Endothelial cell of umbilical vein (primary cell): ENCODE data around the gene KCNH4. TPM values are rescaled to one million over a fixed set of nuclear protein-coding genes. Genes with fewer than 3 reads are reported as not detected.

ENCODE experiments used
- BruUV-seq: library from RNA; stranded (reverse); fragments of 400-500 nt; replicated peaks from 2 replicates; lab custom pipeline; 2021; lab: Mats Ljungman, UMichigan
- CTCF ChIA-PET: fragments of 300-600, 350-600 bp; sonication (Branson Sonifier 250); formaldehyde crosslinking; loops from one replicate; lab custom pipeline; 2021; ENCODE audit warnings: antibody characterized with exemption, inconsistent platforms; lab: Charles Lee
- POLR2A ChIA-PET: fragments of 300-600, 350-600 bp; sonication (Branson Sonifier 250); formaldehyde crosslinking; loops from one replicate; lab custom pipeline; 2021; ENCODE audit warnings: antibody characterized with exemption, inconsistent platforms; lab: Charles Lee
- DNase-seq: peaks from one replicate; pipeline ENCODE4 v3.0.0-alpha.2; 2011; ENCODE audit warnings: low read depth, low spot score
- FAIRE-seq: peaks from 2 replicates; lab custom pipeline; 2011; peaks lifted over from hg19 to GRCh38; lab: Jason Lieb, UNC
- H2AFZ ChIP-seq: 2 replicates; pipeline ENCODE4 v1.6.0; 2012; ENCODE audit warnings: low read depth, low read length, control low read depth, inconsistent platforms
- H3K27ac ChIP-seq: 2 replicates; pipeline ENCODE4 v1.5.1; 2011; ENCODE audit warnings: low read depth, mild to moderate bottlenecking, control low read depth, low read length, moderate library complexity; ENCODE audit not compliant: insufficient read depth
- H3K27me3 ChIP-seq, 2 experiments: 2 replicates each; pipeline versions ENCODE4 v1.6.0 to v1.6.1; 2011; ENCODE audit warnings: low read length in 2 of 2, mixed read lengths in 1 of 2; ENCODE audit not compliant: control insufficient read depth in 2 of 2, insufficient read depth in 2 of 2
- H3K36me3 ChIP-seq, 2 experiments: 2 replicates in 1 of 2; 3 replicates in 1 of 2; pipeline ENCODE4 v1.5.1; 2011; ENCODE audit warnings: low read length in 2 of 2, mild to moderate bottlenecking in 1 of 2, moderate library complexity in 1 of 2; ENCODE audit not compliant: control insufficient read depth in 2 of 2, insufficient read depth in 2 of 2; ENCODE audit errors: extremely low read depth in 1 of 2
- H3K4me1 ChIP-seq: 3 replicates; pipeline ENCODE4 v1.5.1; 2011; ENCODE audit warnings: mild to moderate bottlenecking, low read length; ENCODE audit not compliant: control insufficient read depth, insufficient read depth; ENCODE audit errors: extremely low read depth
- H3K4me2 ChIP-seq: 2 replicates; pipeline ENCODE4 v1.6.1; 2011; ENCODE audit warnings: low read length, control low read depth, mixed read lengths; ENCODE audit not compliant: insufficient read depth
- H3K4me3 ChIP-seq, 3 experiments: fragments of 200-600 bp in 1 of 3; sonication (generic), shearing (Covaris generic) in 1 of 3; replicated peaks in 1 of 3; 2 replicates each; pipeline ENCODE4 v1.5.1; 2011 to 2016; ENCODE audit warnings: control low read depth in 3 of 3, low read length in 3 of 3, mild to moderate bottlenecking in 2 of 3, inconsistent platforms in 1 of 3, low read depth in 1 of 3, moderate library complexity in 1 of 3; ENCODE audit not compliant: insufficient read depth in 1 of 3
- H3K79me2 ChIP-seq: 2 replicates; pipeline ENCODE4 v1.6.0; 2012; ENCODE audit warnings: low read length, inconsistent platforms; ENCODE audit not compliant: control insufficient read depth, insufficient read depth
- H3K9ac ChIP-seq: replicated peaks from 2 replicates; pipeline ENCODE3; 2011; ENCODE audit warnings: low read length, control low read depth; ENCODE audit not compliant: insufficient read depth; ENCODE audit errors: extremely low read depth
- H3K9me1 ChIP-seq: replicated peaks from 3 replicates; pipeline ENCODE4 v1.6.0; 2011; ENCODE audit warnings: mild to moderate bottlenecking, low read length; ENCODE audit not compliant: control insufficient read depth, insufficient read depth; ENCODE audit errors: extremely low read depth
- H3K9me3 ChIP-seq: replicated peaks from 2 replicates; pipeline ENCODE4 v1.5.1; 2012; ENCODE audit warnings: low read length, inconsistent platforms; ENCODE audit not compliant: control insufficient read depth, insufficient read depth
- H4K20me1 ChIP-seq: replicated peaks from 2 replicates; pipeline ENCODE3; 2011; ENCODE audit warnings: mild to moderate bottlenecking, low read length; ENCODE audit not compliant: control insufficient read depth, insufficient read depth; ENCODE audit errors: extremely low read depth
- EZH2 ChIP-seq: IDR thresholded peaks from 2 replicates; pipeline ENCODE4 v1.6.1; 2012; ENCODE audit warnings: borderline replicate concordance, low read depth, mild to moderate bottlenecking, moderate library complexity, low read length, inconsistent platforms; ENCODE audit not compliant: severe bottlenecking
- FOS ChIP-seq: IDR thresholded peaks from 2 replicates; pipeline ENCODE4 v1.6.1; 2011; ENCODE audit warnings: mild to moderate bottlenecking, low read length, moderate library complexity, borderline replicate concordance; ENCODE audit not compliant: insufficient read depth
- GATA2 ChIP-seq: IDR thresholded peaks from 2 replicates; pipeline ENCODE4 v1.7.0; 2011; ENCODE audit warnings: low read depth, mild to moderate bottlenecking, moderate library complexity, mixed read lengths, low read length; ENCODE audit not compliant: insufficient read length, insufficient read depth
- JUN ChIP-seq: IDR thresholded peaks from 2 replicates; pipeline ENCODE4 v1.6.1; 2011; ENCODE audit warnings: borderline replicate concordance, low read depth; ENCODE audit not compliant: insufficient read length, insufficient read depth
- MYC ChIP-seq: IDR thresholded peaks from one replicate; pipeline ENCODE4 v1.6.1; 2011; ENCODE audit warnings: mild to moderate bottlenecking, low read depth, low read length
- POLR2A ChIP-seq: IDR thresholded peaks from 2 replicates; pipeline ENCODE4 v1.6.1; 2012; ENCODE audit warnings: low read depth, mild to moderate bottlenecking, control low read depth, low read length
- POLR2AphosphoS5 ChIP-seq: IDR thresholded peaks from 2 replicates; pipeline ENCODE4 v1.6.1; 2012; ENCODE audit warnings: low read depth, mild to moderate bottlenecking, control low read depth, low read length, moderate library complexity; ENCODE audit not compliant: insufficient read depth
- dilution Hi-C: fragments of 300-500 bp; cut with MboI; formaldehyde crosslinking; loops from one replicate; pipeline ENCODE4 v1.15.0; 2019; ENCODE audit warnings: low sequenced_read_pairs; ENCODE audit not compliant: extremely low pct_ligation_motif_present
- intact Hi-C: fragments of 100-400 bp; cut with micrococcal nuclease; formaldehyde crosslinking; loops from one replicate; pipeline ENCODE4 v1.10.0; 2022
- polyA plus RNA-seq, 4 experiments: library from polyadenylated mRNA; depleted of rRNA in 3 of 4; stranded (reverse) in 3 of 4; unstranded in 1 of 4; fragments of >200 nt; gene quantifications; 2 replicates each; pipeline versions ENCODE4 v1.2.1 to v1.2.3, GENCODE V29; 2011 to 2012; ENCODE audit warnings: missing spikeins in 1 of 4
- total RNA-seq: library from RNA; stranded (reverse); gene quantifications from 2 replicates; pipeline ENCODE4 v1.2.3, GENCODE V29; 2021
- TF ChIP-seq, protein P1 (sequence below): IDR thresholded peaks from 2 replicates; pipeline ENCODE4 v1.6.1; 2011; ENCODE audit not compliant: insufficient read depth, insufficient read length
- TF ChIP-seq, protein P2 (sequence below), 2 donors: IDR thresholded peaks; 1 replicate in 1 of 2; 2 replicates in 1 of 2; pipeline ENCODE4 v1.5.1; 2011; ENCODE audit warnings: low read length in 2 of 2, mild to moderate bottlenecking in 2 of 2, moderate library complexity in 2 of 2, control low read depth in 1 of 2, inconsistent platforms in 1 of 2, low read depth in 1 of 2; ENCODE audit not compliant: insufficient read depth in 1 of 2; ENCODE audit errors: extremely low read depth in 1 of 2

Gene KCNH4
- total and polyA plus RNA-seq, 2 donors (not counting 3 experiments of a cell fraction or from before 2014, with no cell fraction given), result 0.11 TPM

DNA sequence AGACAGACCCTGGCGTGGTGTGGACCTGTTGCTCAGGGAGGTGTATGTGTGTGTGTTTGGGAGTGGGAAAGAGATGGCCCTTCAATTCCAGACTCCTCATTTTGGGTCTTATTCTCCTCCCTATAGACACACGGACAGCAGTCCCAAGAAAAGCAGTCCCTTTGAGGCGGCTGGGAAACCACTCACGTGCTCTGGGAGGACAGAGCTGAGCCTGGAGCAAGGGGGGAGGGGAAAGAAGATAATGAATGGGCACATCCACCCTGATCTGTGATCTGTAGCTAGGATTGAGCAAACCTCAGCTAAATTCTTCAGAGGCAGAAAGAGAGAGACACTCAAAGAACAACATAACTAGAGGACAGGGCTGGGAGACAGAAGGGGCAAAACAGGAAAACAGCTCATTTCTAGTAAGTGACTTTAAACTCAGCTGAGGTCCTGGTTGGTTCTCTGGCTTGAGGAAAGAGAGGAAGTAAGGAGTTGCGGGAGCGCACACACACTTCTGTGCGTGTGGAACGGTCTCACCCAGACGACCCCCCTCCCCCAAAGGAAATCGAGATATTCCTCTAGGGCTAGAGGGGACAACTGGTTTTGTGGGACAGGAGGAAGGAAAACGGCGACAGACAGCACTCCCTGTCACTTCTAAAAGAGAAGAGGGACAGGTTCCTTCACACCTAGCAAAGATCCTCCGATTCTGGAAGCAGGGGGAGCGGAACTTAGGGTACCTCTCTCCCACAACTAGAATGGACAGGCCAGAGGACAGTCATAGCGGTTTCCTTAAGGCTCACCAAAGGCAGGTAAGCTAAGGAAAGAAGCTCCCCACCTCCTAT is 26.8 kb downstream of the KCNH4 start:
- Histone ChIP-seq H3K9ac (peak overlapping the region; percentile 93), H3K36me3 (peaks cover 0 to 6% of the 10 kb centered on the region in 2 experiments), H2AFZ (no peak overlapping the region), H3K27me3 (no peaks in the 10 kb centered on the region), H4K20me1 (peaks cover 4% of the 10 kb centered on the region), H3K4me3 (peak overlapping the region; percentile 73 to 100 (median 90)), H3K4me1 (peaks cover 13% of the 10 kb centered on the region), H3K9me3 (no peaks in the 10 kb centered on the region), H3K9me1 (no peaks in the 10 kb centered on the region), H3K79me2 (peaks cover 53% of the 10 kb centered on the region), H3K4me2 (peak overlapping the region; percentile 76), H3K27ac (peak overlapping the region; percentile 75)
- dilution Hi-C loops, result no loop called here
- intact Hi-C loops, result loop anchor here (1.0 kb wide), 1 partner anchor 22 kb away; no protein-coding TSS in a partner anchor
- ChIA-PET POLR2A (interaction anchor here (0.7 to 0.8 kb wide), 2 partner anchors 15 to 26 kb away, joined by 3 to 4 read pairs; partner anchors contain the start of gene KCNH4), CTCF (interaction anchor here (0.7 to 2.1 kb wide), 9 partner anchors 8 to 86 kb away, joined by 3 to 13 read pairs (median 5); no protein-coding TSS in a partner anchor)
- peak; percentile 73 for DNase-seq
- peak; percentile 88 for FAIRE-seq
- TF ChIP-seq, protein P1, sequence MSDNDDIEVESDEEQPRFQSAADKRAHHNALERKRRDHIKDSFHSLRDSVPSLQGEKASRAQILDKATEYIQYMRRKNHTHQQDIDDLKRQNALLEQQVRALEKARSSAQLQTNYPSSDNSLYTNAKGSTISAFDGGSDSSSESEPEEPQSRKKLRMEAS, result no peak
- peak; percentile 53 for TF ChIP-seq POLR2A
- TSS peak; percentile 59 for BruUV-seq

DNA sequence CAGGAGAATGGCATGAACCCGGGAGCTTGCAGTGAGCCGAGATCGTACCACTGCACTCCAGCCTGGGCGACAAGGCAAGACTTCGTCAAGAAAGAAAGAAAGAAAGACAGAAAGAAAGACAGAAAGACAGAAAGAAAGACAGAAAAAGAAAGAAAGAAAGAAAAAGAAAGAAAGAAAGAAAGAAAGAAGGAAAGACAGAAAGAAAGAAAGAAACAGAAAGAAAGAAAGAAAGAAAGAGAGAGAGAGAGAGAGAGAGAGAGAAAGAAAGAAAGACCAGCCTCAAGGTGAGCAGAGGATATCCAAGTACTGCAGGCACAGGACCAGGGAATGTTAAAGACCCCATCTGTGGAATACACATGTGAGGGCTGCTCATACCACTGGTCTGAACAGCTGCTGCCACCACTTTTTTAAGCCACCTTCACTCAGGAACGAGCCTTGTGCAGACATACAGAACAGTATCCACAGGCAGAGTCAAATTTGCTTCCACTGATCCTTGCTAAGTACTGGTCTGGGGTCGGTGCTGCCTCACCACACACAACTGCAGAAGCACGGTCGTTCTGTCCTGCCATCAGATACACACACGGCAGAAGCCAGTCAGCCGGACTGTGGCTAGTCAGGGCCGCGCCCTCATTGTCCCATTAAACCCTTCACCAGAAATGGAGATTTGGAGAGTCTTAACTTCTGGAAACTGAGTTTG is 33.9 kb downstream of the KCNH4 start:
- FAIRE-seq, result no peak
- no peak overlapping the region for H3K4me3 ChIP-seq
- H3K4me2 ChIP-seq, result no peak overlapping the region
- CTCF ChIA-PET, result interaction anchor here (0.7 kb wide), 1 partner anchor 34 kb away, joined by 3 read pairs; no protein-coding TSS in a partner anchor
- peaks cover 92% of the 10 kb centered on the region for H3K79me2 ChIP-seq
- dilution Hi-C loops (no loop called here), intact Hi-C loops (no loop called here)
- no peaks in the 10 kb centered on the region for H3K9me3 ChIP-seq
- POLR2A ChIA-PET, result no interaction called here
- no peaks in the 10 kb centered on the region for H3K27me3 ChIP-seq
- H2AFZ ChIP-seq, result no peak overlapping the region
- no peaks in the 10 kb centered on the region for H3K4me1 ChIP-seq
- no peak overlapping the region for H3K27ac ChIP-seq
- H4K20me1 ChIP-seq, result no peaks in the 10 kb centered on the region
- H3K9me1 ChIP-seq, result no peaks in the 10 kb centered on the region
- no TSS peak for BruUV-seq
- DNase-seq, result no peak
- TF ChIP-seq MYC (no peak), FOS (no peak), EZH2 (no peak), JUN (no peak), POLR2AphosphoS5 (no peak), POLR2A (no peak), GATA2 (no peak)
- TF ChIP-seq, protein P1, result no peak
- TF ChIP-seq, protein P2, sequence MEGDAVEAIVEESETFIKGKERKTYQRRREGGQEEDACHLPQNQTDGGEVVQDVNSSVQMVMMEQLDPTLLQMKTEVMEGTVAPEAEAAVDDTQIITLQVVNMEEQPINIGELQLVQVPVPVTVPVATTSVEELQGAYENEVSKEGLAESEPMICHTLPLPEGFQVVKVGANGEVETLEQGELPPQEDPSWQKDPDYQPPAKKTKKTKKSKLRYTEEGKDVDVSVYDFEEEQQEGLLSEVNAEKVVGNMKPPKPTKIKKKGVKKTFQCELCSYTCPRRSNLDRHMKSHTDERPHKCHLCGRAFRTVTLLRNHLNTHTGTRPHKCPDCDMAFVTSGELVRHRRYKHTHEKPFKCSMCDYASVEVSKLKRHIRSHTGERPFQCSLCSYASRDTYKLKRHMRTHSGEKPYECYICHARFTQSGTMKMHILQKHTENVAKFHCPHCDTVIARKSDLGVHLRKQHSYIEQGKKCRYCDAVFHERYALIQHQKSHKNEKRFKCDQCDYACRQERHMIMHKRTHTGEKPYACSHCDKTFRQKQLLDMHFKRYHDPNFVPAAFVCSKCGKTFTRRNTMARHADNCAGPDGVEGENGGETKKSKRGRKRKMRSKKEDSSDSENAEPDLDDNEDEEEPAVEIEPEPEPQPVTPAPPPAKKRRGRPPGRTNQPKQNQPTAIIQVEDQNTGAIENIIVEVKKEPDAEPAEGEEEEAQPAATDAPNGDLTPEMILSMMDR (IDR thresholded peaks at IDR 0.05; ENCODE audit: extremely low read depth in 1 of 2, insufficient read depth in 1 of 2, low read depth in 1 of 2, low read length in 2 of 2), result no peak
- H3K9ac ChIP-seq, result no peak overlapping the region
- H3K36me3 ChIP-seq, result peaks cover 4 to 23% of the 10 kb centered on the region in 2 experiments
